ENCODE data around the gene SGCD.

Gene SGCD

DNA sequence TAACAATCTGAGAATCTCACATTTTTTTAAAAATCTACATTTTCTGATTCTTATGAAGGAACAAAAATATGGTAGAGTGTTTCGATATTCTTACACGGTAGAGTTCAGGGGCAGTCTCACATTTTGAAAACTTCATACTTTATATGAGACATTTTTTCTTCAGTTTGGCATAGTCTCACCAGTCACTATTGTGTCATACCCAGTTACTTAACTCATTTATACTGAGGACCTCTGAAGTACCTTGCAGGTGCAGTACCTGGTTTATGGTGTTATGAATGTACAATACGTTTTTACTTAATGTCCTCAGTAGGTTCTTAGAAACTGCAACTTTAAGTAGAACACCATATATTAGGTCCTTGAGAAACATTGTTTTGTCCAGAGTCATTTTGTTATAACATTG is 196.6 kb downstream of the SGCD start:
- DNase-seq = no peak

DNA sequence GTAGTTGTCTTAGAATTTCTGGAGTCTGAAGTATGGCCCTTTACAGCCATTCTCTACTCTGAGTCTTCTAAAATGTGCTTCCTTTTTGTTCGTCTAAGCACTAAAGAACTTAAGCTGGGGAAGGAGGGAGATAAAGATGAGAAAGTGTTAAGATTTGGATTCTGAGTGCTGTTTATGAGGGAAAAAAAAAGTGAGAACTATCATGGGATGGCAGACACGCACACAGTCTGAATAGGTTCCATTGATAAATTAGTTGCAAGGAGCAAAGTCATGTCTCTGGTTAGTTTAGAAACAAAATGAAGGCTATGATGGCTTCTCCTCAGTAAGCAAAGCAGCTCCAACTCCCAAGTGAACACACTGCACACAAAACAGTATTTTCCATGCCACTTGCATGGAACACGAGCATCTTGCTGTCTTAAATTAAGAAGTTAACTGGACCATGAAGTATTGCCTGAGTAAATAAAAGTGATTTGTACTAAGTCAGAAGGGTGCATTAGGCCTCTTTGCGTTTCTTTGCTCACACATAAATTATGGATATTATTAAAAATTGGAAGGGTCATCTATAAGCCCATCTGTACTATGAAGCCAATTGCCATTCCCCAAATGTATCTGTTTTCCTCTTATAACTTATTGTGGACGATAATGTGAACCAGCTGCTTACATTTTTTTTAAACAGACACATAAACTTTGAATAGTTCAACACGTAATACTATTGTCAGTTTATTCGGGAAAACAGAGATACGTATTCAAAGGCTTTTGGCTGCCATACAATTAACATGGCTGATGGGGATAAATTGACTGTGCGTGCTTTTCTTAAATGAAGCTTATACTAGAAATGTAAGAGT is 199.3 kb downstream of the SGCD start:
- no peak for DNase-seq

DNA sequence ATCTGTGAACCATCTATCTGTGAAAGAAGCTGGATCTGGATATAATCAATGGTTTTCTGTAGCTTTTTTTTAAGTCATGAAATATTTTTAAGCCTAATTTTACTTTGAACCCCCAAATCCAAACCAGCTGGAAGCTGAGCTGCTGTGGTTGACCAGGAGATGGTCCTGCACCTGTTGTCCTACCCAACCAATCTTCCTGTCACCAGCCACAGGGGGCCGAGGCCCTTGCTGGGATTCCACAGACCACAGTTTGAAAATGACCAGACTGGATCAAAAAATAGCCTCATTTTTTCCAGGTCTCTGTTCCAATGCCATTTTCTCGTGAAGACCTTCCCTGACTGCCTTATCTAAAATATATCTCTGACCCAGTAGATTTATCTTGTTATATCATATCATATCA is 200.6 kb downstream of the SGCD start:
- DNase-seq = no peak

DNA sequence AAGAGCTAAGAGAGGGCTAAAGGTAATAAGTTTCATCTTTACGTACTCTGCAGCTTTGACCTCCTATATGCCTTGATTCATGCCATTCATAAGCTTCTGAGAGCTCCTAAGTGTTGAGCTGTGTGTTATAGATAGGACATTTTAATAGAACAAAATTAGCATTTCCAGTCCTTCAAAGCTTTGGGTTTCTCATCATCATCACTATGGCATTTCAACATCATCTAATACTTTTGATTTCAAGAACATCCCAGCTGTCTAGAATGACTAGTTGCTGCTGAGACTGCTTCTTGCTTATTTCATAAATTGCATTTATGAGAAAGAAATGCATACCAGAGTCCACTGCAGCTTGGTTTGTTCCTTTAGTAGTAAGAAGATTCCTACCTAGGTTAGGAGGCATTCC is 201.7 kb downstream of the SGCD start:
- no peak for DNase-seq

DNA sequence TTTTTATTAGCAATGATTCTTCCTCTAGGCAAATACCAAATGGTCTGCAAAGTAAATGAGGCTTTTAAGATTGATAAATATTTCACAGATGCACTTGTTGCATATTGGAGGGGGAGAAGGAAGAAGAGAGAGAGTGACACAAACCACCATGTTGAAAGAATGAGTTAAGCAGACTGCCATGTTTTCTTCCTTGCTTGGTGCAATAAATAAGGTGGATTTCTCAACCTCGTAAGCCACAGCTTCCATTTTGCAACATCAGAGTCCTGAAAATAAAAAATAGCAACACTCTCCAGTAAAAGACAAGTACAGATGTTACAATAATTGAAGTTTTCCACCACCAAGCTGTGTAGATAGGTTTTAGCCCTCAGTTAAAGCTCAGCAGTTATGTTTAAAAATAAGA is 202.9 kb downstream of the SGCD start:
- no peak for DNase-seq

DNA sequence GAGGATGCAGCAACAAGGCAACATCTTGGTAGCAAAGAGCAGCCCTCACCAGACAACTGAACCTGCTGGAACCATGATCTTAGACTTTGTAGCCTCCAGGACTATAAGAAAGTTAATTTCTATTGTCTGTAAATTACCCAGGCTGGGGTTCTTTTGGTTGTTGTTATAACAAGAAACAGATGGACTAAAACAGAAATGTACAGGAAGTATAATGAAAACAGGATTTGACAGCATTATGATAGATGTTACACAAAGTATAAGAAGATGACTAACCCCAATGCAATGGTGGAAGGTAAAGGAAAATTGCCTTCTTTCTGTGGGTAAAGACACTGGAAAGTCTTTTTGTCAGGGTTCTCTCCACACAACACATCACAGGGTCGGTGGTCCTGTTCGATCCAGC is 204.2 kb downstream of the SGCD start:
- DNase-seq = no peak

DNA sequence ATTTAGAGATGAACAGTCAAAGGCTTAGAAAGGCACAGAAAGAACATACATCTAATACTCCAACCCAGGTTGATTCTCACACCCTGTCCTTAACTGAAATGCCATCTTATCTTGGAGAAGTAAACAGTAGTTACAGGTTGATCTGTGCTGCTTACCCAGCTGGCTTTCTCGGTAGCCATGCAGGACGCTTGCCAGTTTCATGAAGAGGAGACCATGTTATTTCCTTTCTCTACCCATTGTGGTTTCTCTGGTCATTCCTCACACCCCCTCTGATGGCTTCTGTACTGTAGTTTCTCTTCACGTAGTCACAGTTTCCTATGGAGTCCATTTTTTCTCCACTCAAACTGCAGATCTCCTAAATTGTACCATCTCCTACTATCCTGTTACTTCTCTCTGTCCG is 206.0 kb downstream of the SGCD start:
- DNase-seq = no peak

DNA sequence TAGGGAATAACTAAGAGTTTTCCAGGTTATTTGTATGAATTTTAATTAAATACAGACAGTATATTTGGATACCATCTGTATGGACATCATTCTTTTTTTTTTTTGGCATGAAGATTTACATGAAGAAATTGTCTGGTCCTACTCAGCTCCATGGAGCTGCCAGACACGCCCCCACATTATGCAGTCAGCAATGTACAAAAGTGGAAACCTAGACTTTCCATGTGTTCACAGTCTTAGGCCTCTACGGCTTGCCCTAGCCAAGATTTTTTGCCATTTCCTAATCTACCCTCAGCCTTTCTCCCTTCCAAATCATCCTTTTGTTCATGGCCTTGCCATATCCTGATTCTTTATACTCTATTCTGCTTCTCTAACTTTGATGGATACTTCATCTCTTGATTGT is 207.1 kb downstream of the SGCD start:
- no peak for DNase-seq

DNA sequence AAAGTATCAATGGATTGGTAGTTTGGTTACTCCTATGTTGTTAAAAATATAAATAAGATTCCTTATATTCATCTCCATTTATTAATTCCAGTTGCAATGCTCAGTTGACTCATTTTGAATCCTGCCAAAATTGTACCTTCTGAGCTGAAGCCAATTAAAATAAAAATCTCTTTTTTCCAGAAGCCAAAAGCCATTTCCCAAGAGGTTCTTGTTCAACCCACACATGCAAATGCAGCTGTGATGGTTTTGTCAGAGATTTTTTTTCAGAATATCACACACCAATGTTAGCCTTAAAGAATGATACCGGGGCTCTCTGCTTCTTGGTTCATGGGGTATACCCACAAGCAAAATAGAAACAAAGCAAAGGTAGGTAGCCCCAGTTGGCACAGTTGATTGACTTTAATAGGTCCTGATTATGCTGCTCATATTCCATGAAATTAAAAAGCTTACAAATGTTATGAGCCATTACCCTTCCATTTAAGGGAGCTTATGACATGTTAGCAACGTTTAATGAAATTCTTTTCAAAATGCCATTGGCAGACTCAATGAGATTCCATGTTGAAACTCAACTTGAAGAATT is 208.0 kb downstream of the SGCD start:
- DNase-seq = no peak

DNA sequence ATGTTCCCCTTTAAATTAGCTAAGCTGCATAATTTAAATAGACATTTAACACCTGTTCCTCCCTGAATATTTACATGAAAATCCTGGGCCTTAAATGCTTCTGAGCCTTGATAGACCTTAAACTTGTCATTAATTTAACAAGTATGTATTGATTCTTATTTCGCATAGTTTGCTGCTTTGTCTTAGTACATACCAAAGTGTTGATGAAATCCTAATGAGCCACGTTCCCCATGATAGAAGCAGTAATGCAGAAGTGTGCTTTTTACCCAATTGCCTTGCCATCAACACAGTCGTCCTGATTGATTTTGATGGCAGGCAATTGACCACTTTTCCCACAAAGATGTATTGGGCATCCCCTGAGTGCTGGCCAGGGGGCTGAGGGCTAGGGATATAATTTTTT is 213.5 kb downstream of the SGCD start:
- DNase-seq = no peak

DNA sequence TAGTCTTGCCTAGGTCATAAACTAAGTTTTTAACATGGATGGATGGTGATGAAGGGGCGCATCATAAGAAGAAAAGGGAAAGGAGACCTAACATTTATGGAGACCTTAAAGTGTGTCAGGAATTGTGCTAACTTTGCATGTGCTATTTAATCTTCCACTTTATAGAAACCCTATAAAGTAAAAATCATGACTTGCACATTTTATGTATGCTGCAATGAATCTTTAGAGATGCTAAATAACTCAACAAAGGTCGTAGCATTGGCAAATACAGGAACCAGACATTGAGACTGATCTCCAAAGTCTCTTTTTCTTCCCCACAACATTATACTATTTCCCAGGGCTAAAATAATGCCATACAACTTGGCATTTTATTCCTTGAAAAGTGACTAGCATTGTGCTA is 214.6 kb downstream of the SGCD start:
- no peak for DNase-seq

DNA sequence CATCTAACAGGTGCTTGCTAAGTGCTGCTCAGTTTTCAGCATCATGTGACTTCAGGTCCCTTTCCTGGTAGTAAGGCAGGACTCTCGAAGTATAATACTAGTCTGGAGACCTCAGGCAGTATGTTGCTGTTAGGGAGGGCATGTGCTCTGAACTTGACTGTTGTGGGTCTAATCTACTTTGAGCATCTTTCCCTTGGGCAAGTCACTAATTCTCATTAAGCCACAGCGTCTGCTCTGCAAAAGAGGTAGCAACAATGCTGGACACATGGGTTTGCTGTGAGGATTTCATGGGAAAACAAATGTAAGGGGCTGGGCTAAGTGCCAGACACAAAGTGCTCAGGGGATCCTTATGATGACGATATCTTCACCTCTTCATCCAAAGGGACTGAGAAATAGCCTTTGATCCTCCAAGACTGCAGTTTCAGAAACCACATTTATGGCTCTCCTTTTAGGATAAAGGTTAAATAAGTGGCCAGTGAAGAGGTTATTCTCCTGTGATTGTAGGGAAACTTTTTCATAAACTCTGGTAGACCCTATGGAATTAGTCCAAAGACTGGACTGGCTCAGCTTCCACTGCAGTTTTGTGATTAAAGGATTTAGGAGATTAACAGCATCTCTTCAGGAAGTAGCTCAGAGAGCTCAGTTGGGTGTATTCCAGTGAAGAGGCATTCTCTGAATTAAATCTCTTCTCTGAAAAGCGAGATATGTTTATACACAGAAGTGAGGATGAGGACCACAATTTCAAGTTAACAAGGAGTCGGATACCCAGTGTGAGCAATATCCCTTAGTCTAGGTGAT is 216.6 kb downstream of the SGCD start:
- DNase-seq = no peak

DNA sequence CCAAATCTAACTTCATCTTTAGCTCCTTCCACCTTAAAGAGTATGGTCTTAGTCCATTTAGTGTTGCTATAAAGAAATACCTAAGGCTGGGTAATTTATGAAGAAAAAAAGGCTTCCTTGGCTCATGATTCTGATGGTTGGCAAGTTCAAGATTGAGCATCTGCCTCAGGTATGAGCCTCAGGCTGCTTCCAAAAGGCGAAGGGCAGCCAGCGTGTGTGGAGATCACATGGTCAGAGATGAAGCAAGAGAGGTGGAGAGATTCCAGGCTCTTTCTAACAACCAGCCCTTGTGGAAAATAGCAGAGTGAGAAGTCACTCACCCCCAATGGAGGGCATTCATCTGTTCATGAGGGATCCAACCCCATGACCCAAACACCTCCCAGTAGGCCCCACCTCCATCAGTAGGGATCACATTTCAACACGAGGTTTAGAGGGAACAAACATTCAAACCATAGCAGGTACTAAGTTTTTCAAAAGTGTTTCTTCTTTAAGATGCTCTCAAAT is 225.9 kb downstream of the SGCD start:
- DNase-seq = no peak

DNA sequence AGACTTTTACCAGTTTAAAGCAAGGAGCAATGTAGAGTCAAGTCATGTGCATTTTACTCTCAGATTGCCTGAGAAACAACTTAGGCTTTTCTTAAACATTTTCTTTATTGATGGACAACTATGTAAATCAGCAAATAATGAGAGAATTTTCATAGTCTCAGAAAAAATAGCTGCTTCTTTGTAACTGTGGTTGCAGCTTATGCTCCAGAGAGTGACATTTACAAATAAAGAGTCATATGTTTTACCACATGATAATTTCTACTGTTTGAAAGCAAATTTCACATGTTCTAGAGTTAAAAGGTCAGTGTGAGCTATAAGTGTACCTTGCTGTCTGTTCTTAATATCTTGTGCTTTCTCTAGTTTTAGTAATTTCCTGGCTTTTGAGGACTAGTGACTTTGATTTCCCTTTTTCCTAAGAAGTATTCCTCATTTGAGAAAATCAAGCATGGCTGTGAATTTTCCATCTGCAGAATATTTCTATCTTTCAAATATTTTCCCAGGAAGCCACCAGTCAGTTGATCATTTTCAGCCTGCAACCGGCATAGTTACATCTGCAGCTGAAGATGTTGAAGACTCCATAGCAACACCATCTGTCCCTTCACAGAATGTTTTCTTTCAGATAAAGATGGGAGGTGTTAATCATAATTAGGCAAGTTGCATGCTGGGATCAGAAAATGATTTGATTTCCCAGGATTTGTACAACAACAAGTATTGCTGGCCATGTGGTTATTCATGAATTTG is 229.9 kb downstream of the SGCD start:
- no peak for DNase-seq

DNA sequence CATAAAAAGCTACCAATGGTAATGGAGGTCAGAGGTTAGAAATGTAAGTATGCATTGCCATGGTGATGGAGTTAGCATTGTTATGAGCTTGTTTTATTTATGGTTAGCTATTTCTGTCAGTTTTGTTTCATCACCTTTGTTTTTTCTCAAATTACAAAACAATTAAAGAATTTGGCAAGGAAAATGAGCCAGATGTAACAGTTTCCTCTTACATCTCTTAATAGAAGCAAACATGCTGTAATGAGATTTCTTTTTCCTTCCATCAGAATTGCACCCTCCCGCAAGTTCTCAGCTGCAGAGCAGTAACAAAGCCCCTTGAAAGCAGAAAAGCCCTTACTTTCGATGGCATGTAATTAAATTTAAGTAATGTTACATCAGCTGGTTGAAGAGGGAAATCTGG is 233.0 kb downstream of the SGCD start:
- no peak for DNase-seq

DNA sequence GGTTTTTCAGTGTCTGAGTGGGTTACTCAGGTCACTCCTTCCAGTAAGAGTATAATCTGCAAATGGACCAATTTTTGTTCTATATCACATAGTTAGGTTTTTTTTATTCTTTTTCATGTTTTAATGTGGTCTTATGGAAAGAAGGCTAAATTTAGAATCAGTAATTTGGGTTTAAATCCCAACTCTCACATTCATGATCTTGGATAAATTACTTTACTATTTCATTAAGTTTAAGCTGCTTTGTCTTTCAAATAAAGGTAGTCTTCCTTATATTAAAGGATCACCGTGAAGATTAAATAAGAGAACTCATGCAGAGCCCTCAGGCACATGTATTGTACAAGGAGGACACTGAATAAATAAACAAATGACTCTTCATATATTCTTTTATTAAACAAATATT is 234.7 kb downstream of the SGCD start:
- DNase-seq = no peak

DNA sequence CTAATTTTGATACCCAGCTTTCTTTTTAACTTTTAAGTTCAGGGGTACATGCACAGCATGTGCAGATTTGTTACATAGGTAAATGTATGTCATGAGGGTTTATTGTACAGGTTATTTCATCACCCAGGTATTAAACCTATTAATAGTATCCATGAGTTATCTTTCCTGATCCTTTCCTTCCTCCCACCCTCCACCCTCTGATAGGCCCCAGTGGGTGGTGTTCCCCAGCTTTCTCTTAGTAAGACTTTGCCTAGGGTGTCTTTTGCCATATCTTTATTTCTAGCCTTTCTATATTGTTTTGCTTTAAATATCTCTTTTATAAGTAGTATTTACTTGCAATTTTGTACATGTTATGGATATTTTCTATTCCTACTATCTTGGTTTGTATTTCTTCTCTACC is 243.7 kb downstream of the SGCD start:
- no peak for DNase-seq

DNA sequence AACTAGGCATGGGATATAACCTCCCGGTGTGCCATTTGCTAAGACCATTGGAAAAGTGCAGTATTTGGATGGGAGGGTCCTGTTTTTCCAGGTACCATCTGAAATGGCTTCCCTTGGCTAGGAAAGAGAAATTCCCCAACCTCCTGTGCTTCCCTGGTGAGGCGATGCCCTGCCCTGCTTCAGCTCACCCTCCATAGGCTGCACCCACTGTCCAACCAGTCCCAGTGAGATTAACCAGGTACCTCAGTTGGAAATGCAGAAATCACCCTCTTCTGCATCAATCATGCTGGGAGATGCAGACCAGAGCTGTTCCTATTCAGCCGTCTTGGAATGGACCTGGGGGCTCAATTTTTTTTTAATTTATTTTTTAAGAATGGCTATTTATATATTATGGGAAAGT is 254.8 kb downstream of the SGCD start:
- DNase-seq = no peak

DNA sequence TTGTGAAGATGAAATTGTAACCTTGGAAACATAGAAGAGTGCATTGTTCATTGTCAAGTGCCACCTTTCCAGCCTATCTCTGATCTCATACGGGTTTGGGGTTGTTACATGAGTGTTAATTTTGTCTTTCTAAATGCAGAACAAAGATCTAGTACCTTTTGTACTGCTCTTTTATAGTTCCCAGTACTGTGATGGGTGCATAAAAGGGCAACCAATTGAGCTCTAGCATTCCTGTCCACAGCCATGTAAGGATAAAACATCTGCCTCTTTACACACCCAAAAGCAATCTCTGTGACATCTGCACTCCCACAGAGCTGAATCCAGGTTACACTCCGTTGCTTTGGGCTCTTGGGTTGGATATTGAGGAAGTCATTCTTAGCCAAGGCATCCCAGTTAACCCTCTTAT is 255.2 kb downstream of the SGCD start:
- no peak for DNase-seq

DNA sequence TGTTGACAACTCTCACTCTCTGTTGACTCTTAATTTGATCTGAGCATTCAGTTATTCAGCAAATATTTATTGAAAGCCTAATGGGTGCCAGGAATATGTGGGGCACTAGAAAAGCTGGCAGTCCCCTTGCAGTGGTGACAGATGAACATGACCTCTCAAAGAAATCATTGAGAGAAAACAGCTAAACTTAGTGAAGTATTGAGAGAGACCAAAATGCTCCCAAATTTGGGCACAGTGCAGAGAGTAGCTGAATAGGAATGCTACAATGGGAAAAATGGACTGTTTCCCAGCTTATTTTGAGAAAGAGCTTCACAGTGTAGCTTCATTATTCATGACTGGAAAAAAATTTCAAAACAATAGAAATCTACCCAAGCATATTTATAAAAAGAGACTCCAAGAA is 257.9 kb downstream of the SGCD start:
- no peak for DNase-seq

DNA sequence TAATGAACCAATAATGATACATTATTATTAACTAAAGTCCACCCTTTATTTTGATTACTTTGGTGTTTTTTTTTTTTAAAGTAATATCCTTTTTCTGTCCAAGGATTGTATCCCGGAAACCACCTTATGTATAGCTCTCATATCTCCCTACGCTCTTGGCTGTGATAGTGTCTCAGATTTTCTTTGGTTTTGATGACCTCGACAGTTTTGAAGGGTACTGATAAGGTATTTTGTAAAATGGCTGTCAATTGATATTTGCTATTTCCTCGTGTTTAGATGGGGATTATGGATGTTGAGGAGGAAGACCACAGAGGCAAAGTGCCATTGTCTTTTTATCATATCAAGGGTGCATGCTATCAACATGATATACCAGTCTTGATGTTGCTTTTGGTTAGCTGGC is 259.0 kb downstream of the SGCD start:
- no peak for DNase-seq

DNA sequence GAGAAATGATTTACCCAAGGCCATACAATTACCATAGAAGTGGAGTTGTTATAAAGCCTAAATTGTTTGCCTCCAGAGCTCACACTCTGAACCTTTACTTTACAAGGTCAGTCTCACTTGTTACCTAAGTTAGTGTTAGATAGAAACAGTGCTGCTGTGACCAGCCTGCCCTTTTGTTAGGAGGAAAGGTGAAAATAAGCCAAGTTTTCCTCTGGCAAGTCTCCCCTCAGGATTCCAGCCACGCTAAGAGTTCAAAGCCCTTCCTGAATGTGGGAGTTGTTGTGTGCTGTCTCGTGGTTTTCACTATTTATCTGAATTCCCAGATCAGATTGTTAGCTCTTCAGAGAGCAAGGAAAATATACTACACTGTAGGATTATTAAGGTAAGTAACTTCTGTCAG is 260.0 kb downstream of the SGCD start:
- DNase-seq = no peak

DNA sequence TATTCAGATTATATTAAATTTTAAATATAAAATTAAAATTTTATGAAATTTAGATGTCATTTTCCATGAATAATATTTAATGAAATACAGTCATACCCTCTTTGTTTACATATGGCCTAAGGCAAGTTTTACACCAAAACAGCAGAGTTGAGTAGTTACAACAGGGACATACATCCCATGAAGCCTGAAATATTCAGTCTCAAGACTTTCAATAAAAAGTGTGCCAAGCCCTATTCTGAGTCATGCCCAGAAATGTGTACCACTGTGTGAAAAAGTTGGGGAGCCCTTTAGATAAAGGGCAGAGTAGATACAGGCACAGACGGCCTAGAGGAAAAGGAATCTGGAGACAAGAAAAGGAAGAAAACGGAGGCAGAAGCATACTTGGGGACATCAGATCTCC is 261.3 kb downstream of the SGCD start:
- DNase-seq = no peak

All from GDM1 (cell line).